NB4 (cell line): ENCODE data around the gene HOTAIR.

Source experiments
- MYC ChIP-seq: IDR thresholded peaks from 2 replicates; pipeline ENCODE4 v1.6.1; 2011; ENCODE audit warnings: low read depth, low read length
- POLR2A ChIP-seq: IDR thresholded peaks from 2 replicates; pipeline ENCODE4 v1.6.1; 2011; ENCODE audit warnings: mild to moderate bottlenecking; ENCODE audit not compliant: insufficient read length; ENCODE audit errors: extremely low read depth
- TF ChIP-seq, protein P1 (sequence below): IDR thresholded peaks from one replicate; pipeline ENCODE4 v1.5.1; 2012; ENCODE audit warnings: low read depth, low read length
- TF ChIP-seq, protein P2 (sequence below): IDR thresholded peaks from 2 replicates; pipeline ENCODE4 v1.6.1; 2011; ENCODE audit warnings: low read depth, low read length

DNA sequence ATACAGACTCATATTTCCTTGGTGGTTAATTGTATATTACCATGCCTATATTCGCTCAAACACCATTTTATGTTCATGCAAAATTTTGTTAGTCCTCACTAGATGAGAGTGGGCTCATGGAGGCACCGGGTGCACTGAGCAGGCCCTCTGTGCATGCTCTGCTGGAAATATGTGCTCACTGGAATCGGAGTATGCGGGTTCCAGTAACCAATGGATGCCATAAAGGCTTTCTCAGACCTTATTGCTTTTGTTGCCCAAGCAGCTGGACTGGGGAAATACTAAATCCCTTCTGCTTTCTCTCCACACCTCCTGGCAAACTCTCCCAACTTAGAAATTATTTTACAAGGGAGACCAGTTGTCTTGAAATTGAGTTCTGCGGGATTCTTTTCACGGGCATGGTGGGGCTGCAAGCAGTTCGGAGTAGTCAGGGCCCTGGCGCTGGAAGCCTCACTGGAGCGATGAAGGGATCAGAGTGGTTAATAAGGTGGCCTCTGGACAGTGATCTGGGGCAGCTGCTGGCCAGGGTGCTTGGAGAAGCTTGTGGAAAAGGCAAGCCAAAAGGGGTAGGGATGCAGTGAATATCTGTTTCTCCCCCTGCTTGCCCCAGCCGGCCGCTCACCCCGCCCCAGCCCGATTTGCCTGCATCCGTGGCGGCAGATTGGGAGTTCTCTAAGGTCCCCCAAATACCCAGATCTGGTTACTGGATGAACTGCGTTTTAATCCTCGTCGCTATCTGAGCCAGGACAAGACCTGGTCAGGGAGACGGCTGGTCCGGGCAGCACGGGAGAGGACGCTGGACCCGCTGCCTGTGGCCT is 46.0 kb upstream of the HOTAIR start:
- TF ChIP-seq, protein P1, sequence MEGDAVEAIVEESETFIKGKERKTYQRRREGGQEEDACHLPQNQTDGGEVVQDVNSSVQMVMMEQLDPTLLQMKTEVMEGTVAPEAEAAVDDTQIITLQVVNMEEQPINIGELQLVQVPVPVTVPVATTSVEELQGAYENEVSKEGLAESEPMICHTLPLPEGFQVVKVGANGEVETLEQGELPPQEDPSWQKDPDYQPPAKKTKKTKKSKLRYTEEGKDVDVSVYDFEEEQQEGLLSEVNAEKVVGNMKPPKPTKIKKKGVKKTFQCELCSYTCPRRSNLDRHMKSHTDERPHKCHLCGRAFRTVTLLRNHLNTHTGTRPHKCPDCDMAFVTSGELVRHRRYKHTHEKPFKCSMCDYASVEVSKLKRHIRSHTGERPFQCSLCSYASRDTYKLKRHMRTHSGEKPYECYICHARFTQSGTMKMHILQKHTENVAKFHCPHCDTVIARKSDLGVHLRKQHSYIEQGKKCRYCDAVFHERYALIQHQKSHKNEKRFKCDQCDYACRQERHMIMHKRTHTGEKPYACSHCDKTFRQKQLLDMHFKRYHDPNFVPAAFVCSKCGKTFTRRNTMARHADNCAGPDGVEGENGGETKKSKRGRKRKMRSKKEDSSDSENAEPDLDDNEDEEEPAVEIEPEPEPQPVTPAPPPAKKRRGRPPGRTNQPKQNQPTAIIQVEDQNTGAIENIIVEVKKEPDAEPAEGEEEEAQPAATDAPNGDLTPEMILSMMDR = no peak
- TF ChIP-seq POLR2A (no peak), MYC (no peak)
- TF ChIP-seq, protein P2, sequence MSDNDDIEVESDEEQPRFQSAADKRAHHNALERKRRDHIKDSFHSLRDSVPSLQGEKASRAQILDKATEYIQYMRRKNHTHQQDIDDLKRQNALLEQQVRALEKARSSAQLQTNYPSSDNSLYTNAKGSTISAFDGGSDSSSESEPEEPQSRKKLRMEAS = no peak
